Thoracic aorta (tissue), 2 donors: Measurements from ENCODE around the gene BSND. TPM values are rescaled to one million over a fixed set of nuclear protein-coding genes. Genes with fewer than 3 reads are reported as not detected.
A peak's percentile ranks its signal among the peaks of the same experiment; 100 is the strongest.

Experiments used
- ATAC-seq: fragments of 150-250 bp; one replicate; pipeline ENCODE4 v1.8.0; 2017; ENCODE audit warnings: low read depth; ENCODE audit not compliant: insufficient number of reproducible peaks, low FRiP score
- DNase-seq: peaks from one replicate; pipeline ENCODE4 v3.0.0-alpha.2; 2020; ENCODE audit warnings: low spot score
- H3K27ac ChIP-seq, 2 donors: fragments of 200-600 bp; sonication (generic); 1 replicate in 1 of 2; 2 replicates in 1 of 2; pipeline ENCODE4 v1.5.1; 2016; ENCODE audit warnings: mild to moderate bottlenecking in 2 of 2, moderate library complexity in 2 of 2
- H3K27me3 ChIP-seq: fragments of 200-600 bp; sonication (generic); replicated peaks from 2 replicates; pipeline ENCODE4 v1.6.0; 2016; ENCODE audit warnings: mild to moderate bottlenecking; ENCODE audit not compliant: insufficient read depth
- H3K36me3 ChIP-seq: fragments of 200-600 bp; sonication (generic); one replicate; pipeline ENCODE4 v1.5.1; 2016
- H3K4me1 ChIP-seq, 2 donors: fragments of 200-600 bp; sonication (generic); 1 replicate in 1 of 2; 2 replicates in 1 of 2; pipeline versions ENCODE4 v1.5.1 to v1.6.0; 2016; ENCODE audit warnings: low read depth in 2 of 2, mild to moderate bottlenecking in 1 of 2; ENCODE audit not compliant: control insufficient read depth in 1 of 2
- H3K4me3 ChIP-seq: fragments of 200-600 bp; sonication (generic); 2 replicates; pipeline ENCODE4 v1.5.1; 2016; ENCODE audit warnings: mild to moderate bottlenecking
- H3K9me3 ChIP-seq: fragments of 200-600 bp; sonication (generic); 2 replicates; pipeline ENCODE4 v1.5.1; 2016
- CTCF ChIP-seq: fragments of 200-600 bp; sonication (generic); IDR thresholded peaks from one replicate; pipeline ENCODE4 v1.5.1; 2019; ENCODE audit warnings: antibody characterized with exemption
- total RNA-seq, 2 donors: library from RNA; depleted of rRNA; stranded (reverse); fragments of >200 nt; gene quantifications; one replicate each; pipeline versions ENCODE4 v1.1.0 to v1.2.3, GENCODE V29; 2016

BSND gene
- total RNA-seq, 2 donors from 2014 or later = not detected

GRCh38 chr1:54979327-54979891, 19.3 kb upstream of the BSND start:
- H3K9me3 ChIP-seq = no peaks in the 10 kb centered on the region
- no peak for TF ChIP-seq CTCF
- peak overlapping the region in 1 of 2 donors; percentile 3 for H3K27ac ChIP-seq
- H3K4me3 ChIP-seq = no peak overlapping the region
- peaks cover 2 to 66% of the 10 kb centered on the region in 2 donors for H3K4me1 ChIP-seq
- DNase-seq (no peak), ATAC-seq (no peak)
- H3K36me3 ChIP-seq = no peaks in the 10 kb centered on the region
- H3K27me3 ChIP-seq = no peaks in the 10 kb centered on the region

- no peaks in the 10 kb centered on the region for H3K27me3 ChIP-seq
- H3K27ac ChIP-seq = peak overlapping the region; percentile 16 to 34
- H3K9me3 ChIP-seq = no peaks in the 10 kb centered on the region
- TF ChIP-seq CTCF = no peak
- DNase-seq = no peak
- peak overlapping the region; percentile 76 for H3K4me3 ChIP-seq
- no peak for ATAC-seq
- peaks cover 2 to 66% of the 10 kb centered on the region in 2 donors for H3K4me1 ChIP-seq
- no peaks in the 10 kb centered on the region for H3K36me3 ChIP-seq
These were observed 18.6 kb upstream of the BSND start for GRCh38 chr1:54980046-54980527.

GRCh38 chr1:54980528-54981241, 18.0 kb upstream of the BSND start, which contains the start of gene TMEM61:
TMEM61 (plus strand) TSS chr1:54980628; CDS start chr1:54981066, 438 bp downstream.
- H3K4me1 ChIP-seq = peaks cover 2 to 63% of the 10 kb centered on the region in 2 donors
- no peaks in the 10 kb centered on the region for H3K9me3 ChIP-seq
- peak within 1 kb of the TSS; percentile 76 for H3K4me3 ChIP-seq
- ATAC-seq (no peak), DNase-seq (no peak)
- no peaks in the 10 kb centered on the region for H3K36me3 ChIP-seq
- H3K27ac ChIP-seq = peak within 1 kb of the TSS; percentile 16 to 34
- H3K27me3 ChIP-seq = no peaks in the 10 kb centered on the region
- TF ChIP-seq CTCF = no peak

GRCh38 chr1:54981466-54981865, 17.3 kb upstream of the BSND start:
- ATAC-seq = no peak
- Histone ChIP-seq H3K27me3 (no peaks in the 10 kb centered on the region), H3K4me3 (peak overlapping the region; percentile 76), H3K4me1 (peaks cover 0 to 55% of the 10 kb centered on the region in 2 donors), H3K9me3 (no peaks in the 10 kb centered on the region), H3K27ac (no peak overlapping the region), H3K36me3 (no peaks in the 10 kb centered on the region)
- TF ChIP-seq CTCF = no peak
- DNase-seq = no peak

- H3K27me3 ChIP-seq = no peaks in the 10 kb centered on the region
- H3K36me3 ChIP-seq = no peaks in the 10 kb centered on the region
- TF ChIP-seq CTCF = no peak
- H3K27ac ChIP-seq = no peak overlapping the region
- H3K4me1 ChIP-seq = peaks cover 0 to 48% of the 10 kb centered on the region in 2 donors
- DNase-seq (no peak), ATAC-seq (no peak)
- no peak overlapping the region for H3K4me3 ChIP-seq
- no peaks in the 10 kb centered on the region for H3K9me3 ChIP-seq
These were observed 16.0 kb upstream of the BSND start for GRCh38 chr1:54982739-54983138.
